ENCODE results near the gene KCTD3.

DNA sequence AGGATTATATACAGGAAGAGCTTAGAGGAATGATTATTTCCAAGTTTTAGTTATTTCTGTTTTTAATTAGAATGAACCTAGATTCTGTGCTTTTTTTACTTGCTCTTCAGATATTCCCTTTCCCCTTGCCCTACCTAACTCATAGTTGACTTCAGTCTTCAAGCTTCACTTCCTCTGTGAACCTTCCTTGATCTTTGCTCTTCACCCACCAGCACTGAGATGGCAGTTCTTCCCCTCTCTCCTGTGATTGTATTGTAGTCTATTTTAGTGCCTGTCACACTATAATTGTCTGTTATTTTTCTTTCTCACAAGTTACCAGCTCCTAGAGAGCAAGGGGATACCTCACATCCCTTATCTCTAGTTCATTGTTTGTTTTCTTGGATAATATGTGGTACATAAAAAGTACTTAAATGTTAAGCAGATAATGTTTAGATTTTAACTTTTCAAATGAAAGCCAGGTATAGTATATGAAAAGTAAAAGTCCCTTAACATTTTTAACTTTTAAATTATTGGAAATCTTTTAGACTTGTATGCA lies 33.2 kb downstream of the KCTD3 start:
- TF ChIP-seq, protein P1, sequence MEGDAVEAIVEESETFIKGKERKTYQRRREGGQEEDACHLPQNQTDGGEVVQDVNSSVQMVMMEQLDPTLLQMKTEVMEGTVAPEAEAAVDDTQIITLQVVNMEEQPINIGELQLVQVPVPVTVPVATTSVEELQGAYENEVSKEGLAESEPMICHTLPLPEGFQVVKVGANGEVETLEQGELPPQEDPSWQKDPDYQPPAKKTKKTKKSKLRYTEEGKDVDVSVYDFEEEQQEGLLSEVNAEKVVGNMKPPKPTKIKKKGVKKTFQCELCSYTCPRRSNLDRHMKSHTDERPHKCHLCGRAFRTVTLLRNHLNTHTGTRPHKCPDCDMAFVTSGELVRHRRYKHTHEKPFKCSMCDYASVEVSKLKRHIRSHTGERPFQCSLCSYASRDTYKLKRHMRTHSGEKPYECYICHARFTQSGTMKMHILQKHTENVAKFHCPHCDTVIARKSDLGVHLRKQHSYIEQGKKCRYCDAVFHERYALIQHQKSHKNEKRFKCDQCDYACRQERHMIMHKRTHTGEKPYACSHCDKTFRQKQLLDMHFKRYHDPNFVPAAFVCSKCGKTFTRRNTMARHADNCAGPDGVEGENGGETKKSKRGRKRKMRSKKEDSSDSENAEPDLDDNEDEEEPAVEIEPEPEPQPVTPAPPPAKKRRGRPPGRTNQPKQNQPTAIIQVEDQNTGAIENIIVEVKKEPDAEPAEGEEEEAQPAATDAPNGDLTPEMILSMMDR (conservative IDR thresholded peaks at IDR 0.05): no peak
- no peak for TF ChIP-seq ZFX (IDR thresholded peaks at IDR 0.05)

All from C4-2B (cell line).